Neural crest cell (in vitro differentiated cells): Measurements from ENCODE around the gene PRKCE. TPM values are rescaled to one million over a fixed set of nuclear protein-coding genes. Genes with fewer than 3 reads are reported as not detected.

Source experiments
- DNase-seq: peaks from one replicate; pipeline ENCODE4 v3.0.0; 2021; ENCODE audit warnings: low read depth, mixed read lengths, low spot score
- H3K27ac Mint-ChIP-seq: one replicate; pipeline ENCODE4 v1.8.0; 2021; ENCODE audit warnings: mild to moderate bottlenecking, mixed read lengths; ENCODE audit not compliant: unreplicated experiment
- H3K27me3 Mint-ChIP-seq: 2 replicates; pipeline ENCODE4 v1.8.0; 2021; ENCODE audit warnings: low read depth, mild to moderate bottlenecking, mixed read lengths
- H3K36me3 Mint-ChIP-seq: 2 replicates; pipeline ENCODE4 v1.8.0; 2021; ENCODE audit warnings: low read depth, mild to moderate bottlenecking, mixed read lengths
- H3K4me1 Mint-ChIP-seq: 2 replicates; pipeline ENCODE4 v1.8.0; 2021; ENCODE audit warnings: mixed read lengths
- H3K4me3 Mint-ChIP-seq: one replicate; pipeline ENCODE4 v1.8.0; 2021; ENCODE audit warnings: mild to moderate bottlenecking, mixed read lengths
- H3K9me3 Mint-ChIP-seq: 2 replicates; pipeline ENCODE4 v1.8.0; 2021; ENCODE audit warnings: mixed read lengths
- total RNA-seq: library from RNA; stranded (reverse); gene quantifications from 2 replicates; pipeline ENCODE4 v1.2.1, GENCODE V29; 2021
- TF ChIP-seq, protein P1 (sequence below): fragments of 200-600 bp; sonication (generic); conservative IDR thresholded peaks from 2 replicates; pipeline ENCODE4 v1.5.0; 2021; ENCODE audit warnings: antibody characterized with exemption, mild to moderate bottlenecking

Gene PRKCE
- total RNA-seq, 1 donor from 2014 or later, result 15.6 TPM

- Mint-ChIP-seq H3K27ac (no peak overlapping the region), H3K27me3 (no peaks in the 10 kb centered on the region), H3K4me1 (no peaks in the 10 kb centered on the region), H3K9me3 (peaks cover 4% of the 10 kb centered on the region), H3K4me3 (no peak overlapping the region), H3K36me3 (peaks cover 9% of the 10 kb centered on the region)
- DNase-seq, result no peak
- TF ChIP-seq, protein P1, sequence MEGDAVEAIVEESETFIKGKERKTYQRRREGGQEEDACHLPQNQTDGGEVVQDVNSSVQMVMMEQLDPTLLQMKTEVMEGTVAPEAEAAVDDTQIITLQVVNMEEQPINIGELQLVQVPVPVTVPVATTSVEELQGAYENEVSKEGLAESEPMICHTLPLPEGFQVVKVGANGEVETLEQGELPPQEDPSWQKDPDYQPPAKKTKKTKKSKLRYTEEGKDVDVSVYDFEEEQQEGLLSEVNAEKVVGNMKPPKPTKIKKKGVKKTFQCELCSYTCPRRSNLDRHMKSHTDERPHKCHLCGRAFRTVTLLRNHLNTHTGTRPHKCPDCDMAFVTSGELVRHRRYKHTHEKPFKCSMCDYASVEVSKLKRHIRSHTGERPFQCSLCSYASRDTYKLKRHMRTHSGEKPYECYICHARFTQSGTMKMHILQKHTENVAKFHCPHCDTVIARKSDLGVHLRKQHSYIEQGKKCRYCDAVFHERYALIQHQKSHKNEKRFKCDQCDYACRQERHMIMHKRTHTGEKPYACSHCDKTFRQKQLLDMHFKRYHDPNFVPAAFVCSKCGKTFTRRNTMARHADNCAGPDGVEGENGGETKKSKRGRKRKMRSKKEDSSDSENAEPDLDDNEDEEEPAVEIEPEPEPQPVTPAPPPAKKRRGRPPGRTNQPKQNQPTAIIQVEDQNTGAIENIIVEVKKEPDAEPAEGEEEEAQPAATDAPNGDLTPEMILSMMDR, result no peak
Measured at GRCh38 chr2:46025676-46026075, 374.2 kb downstream of the PRKCE start.

GRCh38 chr2:46026431-46026830, 375.0 kb downstream of the PRKCE start:
- Mint-ChIP-seq H3K27ac (no peak overlapping the region), H3K36me3 (peaks cover 8% of the 10 kb centered on the region), H3K9me3 (peaks cover 4% of the 10 kb centered on the region), H3K4me1 (no peaks in the 10 kb centered on the region), H3K4me3 (no peak overlapping the region), H3K27me3 (no peaks in the 10 kb centered on the region)
- no peak for DNase-seq
- TF ChIP-seq, protein P1, result no peak

- Mint-ChIP-seq H3K27ac (no peak overlapping the region), H3K36me3 (no peaks in the 10 kb centered on the region), H3K27me3 (no peaks in the 10 kb centered on the region), H3K4me3 (no peak overlapping the region), H3K9me3 (no peaks in the 10 kb centered on the region), H3K4me1 (no peaks in the 10 kb centered on the region)
- DNase-seq, result no peak
- TF ChIP-seq, protein P1, result peak; percentile 18
Measured at GRCh38 chr2:46029332-46029811, 377.9 kb downstream of the PRKCE start.

DNA sequence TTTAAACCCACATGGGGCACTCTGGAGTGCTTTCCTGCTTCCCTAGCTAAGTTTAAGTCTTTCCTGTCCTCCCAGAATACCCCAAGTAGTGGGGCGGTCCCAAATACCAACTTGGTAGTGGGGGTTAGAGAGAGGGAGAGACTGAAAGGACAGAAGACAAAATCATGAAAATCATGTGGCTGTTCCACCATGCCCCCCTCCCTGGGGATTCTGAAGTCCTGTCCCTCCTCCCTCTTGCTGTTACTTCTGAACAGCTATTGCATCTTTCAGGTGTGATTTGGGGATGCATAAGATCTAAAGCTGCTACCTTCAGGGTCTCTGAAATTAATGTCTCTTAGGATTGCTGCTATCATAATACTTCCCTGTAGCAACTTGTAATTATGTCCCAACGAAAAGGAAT, 378.9 kb downstream of the PRKCE start:
- no peaks in the 10 kb centered on the region for H3K4me1 Mint-ChIP-seq
- TF ChIP-seq, protein P1, result no peak
- no peaks in the 10 kb centered on the region for H3K36me3 Mint-ChIP-seq
- no peak overlapping the region for H3K27ac Mint-ChIP-seq
- no peak overlapping the region for H3K4me3 Mint-ChIP-seq
- H3K9me3 Mint-ChIP-seq, result no peaks in the 10 kb centered on the region
- no peaks in the 10 kb centered on the region for H3K27me3 Mint-ChIP-seq
- DNase-seq, result no peak

DNA sequence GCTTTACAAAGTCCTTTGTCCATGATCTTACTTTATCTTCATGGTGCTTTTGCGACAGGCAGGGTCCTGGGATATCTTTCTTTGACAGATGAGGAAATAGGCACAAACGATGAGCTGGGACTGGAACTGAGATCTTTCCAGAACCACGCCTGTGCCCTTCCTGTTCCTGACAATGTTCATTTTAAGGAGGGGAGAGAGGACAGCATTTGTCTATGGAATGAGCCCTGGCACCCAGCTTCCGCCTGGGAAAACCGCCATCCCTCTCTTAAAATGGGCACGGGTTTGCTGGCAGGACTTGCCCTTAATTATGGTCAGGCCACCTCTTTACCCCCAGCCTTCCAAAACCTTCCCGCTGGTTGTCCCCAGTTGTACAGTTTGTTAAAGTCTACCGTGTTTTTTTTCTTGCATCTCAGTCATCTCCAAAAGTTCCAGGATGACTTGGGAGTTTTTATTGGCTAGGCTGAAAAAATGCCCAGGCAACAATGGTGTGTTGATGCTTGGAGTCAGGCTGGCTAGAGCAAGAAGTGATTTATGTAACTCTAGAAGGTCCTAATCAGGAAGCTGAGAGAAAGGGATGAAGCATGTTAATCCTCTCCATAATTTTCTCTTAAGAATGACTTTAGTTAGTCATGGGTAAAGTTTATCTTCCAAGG, 380.8 kb downstream of the PRKCE start:
- H3K27me3 Mint-ChIP-seq, result no peaks in the 10 kb centered on the region
- no peaks in the 10 kb centered on the region for H3K9me3 Mint-ChIP-seq
- TF ChIP-seq, protein P1, result no peak
- DNase-seq, result no peak
- H3K27ac Mint-ChIP-seq, result no peak overlapping the region
- H3K36me3 Mint-ChIP-seq, result no peaks in the 10 kb centered on the region
- H3K4me3 Mint-ChIP-seq, result no peak overlapping the region
- H3K4me1 Mint-ChIP-seq, result no peaks in the 10 kb centered on the region
